ENCODE results near the gene TAF11L2.
"Not testable (repeated sequence)": the region's sequence is repeated elsewhere in the genome, so short reads cannot be mapped to it uniquely, and the experiment has no call there.

- not testable (repeated sequence) for TF ChIP-seq CTCF (conservative IDR thresholded peaks at IDR 0.05; ENCODE audit: low read length); EZH2phosphoT487 (IDR thresholded peaks at IDR 0.05; ENCODE audit: borderline replicate concordance)
Observed at GRCh38 chr5:17519508-17519907, 21.5 kb downstream of the TAF11L2 start.
